Osteoblast (primary cell): ENCODE measurements around the gene N4BP2. TPM values are rescaled to one million over a fixed set of nuclear protein-coding genes. Genes with fewer than 3 reads are reported as not detected.

Experiments used
- DNase-seq: peaks from one replicate; pipeline ENCODE4 v3.0.0; 2011; ENCODE audit warnings: low spot score, mixed read lengths; ENCODE audit not compliant: insufficient read length; ENCODE audit errors: missing footprints
- H2AFZ ChIP-seq: 2 replicates; pipeline ENCODE4 v1.6.0; 2011; ENCODE audit warnings: mild to moderate bottlenecking, low read length
- H3K27ac ChIP-seq: 2 replicates; pipeline ENCODE4 v1.5.1; 2011; ENCODE audit warnings: mild to moderate bottlenecking, low read depth, low read length, moderate library complexity
- H3K27me3 ChIP-seq: 2 replicates; pipeline ENCODE4 v1.6.0; 2012; ENCODE audit warnings: mild to moderate bottlenecking, control low read depth, inconsistent platforms, low read length, moderate library complexity; ENCODE audit not compliant: insufficient read depth
- H3K36me3 ChIP-seq: 2 replicates; pipeline ENCODE4 v1.5.1; 2011; ENCODE audit warnings: mild to moderate bottlenecking, low read length, control low read depth, moderate library complexity; ENCODE audit not compliant: insufficient read depth
- H3K4me1 ChIP-seq: 2 replicates; pipeline ENCODE4 v1.5.1; 2011; ENCODE audit warnings: mild to moderate bottlenecking, low read length, control low read depth, moderate library complexity; ENCODE audit not compliant: insufficient read depth
- H3K4me2 ChIP-seq: 2 replicates; pipeline ENCODE4 v1.6.0; 2011; ENCODE audit warnings: mild to moderate bottlenecking, low read length; ENCODE audit not compliant: insufficient read depth
- H3K4me3 ChIP-seq: fragments of 200-600 bp; sonication (generic); 3 replicates; pipeline ENCODE4 v1.5.1; 2012; ENCODE audit warnings: mild to moderate bottlenecking, low read length, inconsistent platforms; ENCODE audit not compliant: insufficient read depth
- H3K79me2 ChIP-seq: 2 replicates; pipeline ENCODE4 v1.6.0; 2012; ENCODE audit warnings: mild to moderate bottlenecking, low read length, control low read depth, inconsistent platforms; ENCODE audit not compliant: insufficient read depth
- H3K9me3 ChIP-seq: 2 replicates; pipeline ENCODE4 v1.5.1; 2011; ENCODE audit warnings: low read depth, low read length, control low read depth
- H4K20me1 ChIP-seq: 2 replicates; pipeline ENCODE4 v1.6.0; 2012; ENCODE audit warnings: mild to moderate bottlenecking, low read length, control low read depth; ENCODE audit not compliant: insufficient read depth
- total RNA-seq: library from RNA; depleted of rRNA; stranded (reverse); fragments of >200 nt; gene quantifications from 2 replicates; pipeline ENCODE4 v1.2.3, GENCODE V29; 2012
- TF ChIP-seq, protein P1 (sequence below): IDR thresholded peaks from 2 replicates; pipeline ENCODE4 v1.5.1; 2011; ENCODE audit warnings: mild to moderate bottlenecking, low read depth, low read length, moderate library complexity; ENCODE audit errors: extremely low read depth

N4BP2 gene
- total RNA-seq, 1 donor: 19.2 TPM

DNA sequence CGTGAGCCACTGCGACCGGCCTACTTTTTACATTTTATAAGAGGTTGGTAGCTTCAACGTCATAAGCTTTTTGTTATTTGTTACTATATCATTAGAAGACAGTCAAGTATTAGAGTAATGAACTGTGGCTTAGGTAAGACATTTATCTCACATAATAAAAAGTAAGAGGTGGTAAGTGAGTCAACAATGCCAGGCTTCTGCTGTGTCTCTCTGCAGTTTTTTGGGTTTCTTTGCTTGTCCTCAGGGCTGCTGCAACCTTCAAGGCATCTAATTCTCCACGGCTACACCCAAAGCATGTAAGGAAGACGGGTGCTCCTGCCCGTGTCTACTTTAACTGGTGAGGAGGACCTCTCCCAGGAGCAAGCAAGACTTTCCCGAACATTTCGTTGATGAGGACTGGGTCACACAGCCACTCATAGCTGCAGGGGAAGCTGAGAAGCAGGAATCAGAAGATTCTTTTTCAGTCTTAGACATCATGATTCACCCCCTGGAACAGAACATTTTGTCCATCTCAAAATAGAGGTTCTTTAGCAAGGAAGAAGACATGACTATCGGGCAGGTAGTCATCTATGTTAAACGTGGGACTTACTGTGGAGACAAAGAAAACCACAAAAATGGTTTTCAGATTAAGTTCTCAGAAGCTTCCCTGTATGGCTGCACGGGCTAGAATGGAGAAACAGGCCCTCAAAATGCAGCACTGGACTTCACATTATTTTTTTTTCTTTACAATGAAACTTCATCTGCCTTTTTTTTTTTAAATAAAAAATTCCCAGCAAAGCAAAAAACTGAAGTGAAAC lies 127.2 kb downstream of the N4BP2 start:
- H3K27ac ChIP-seq: peak overlapping the region; percentile 11
- peak overlapping the region; percentile 72 for H2AFZ ChIP-seq
- no peak overlapping the region for H3K4me3 ChIP-seq
- peak; percentile 41 for DNase-seq
- TF ChIP-seq, protein P1, sequence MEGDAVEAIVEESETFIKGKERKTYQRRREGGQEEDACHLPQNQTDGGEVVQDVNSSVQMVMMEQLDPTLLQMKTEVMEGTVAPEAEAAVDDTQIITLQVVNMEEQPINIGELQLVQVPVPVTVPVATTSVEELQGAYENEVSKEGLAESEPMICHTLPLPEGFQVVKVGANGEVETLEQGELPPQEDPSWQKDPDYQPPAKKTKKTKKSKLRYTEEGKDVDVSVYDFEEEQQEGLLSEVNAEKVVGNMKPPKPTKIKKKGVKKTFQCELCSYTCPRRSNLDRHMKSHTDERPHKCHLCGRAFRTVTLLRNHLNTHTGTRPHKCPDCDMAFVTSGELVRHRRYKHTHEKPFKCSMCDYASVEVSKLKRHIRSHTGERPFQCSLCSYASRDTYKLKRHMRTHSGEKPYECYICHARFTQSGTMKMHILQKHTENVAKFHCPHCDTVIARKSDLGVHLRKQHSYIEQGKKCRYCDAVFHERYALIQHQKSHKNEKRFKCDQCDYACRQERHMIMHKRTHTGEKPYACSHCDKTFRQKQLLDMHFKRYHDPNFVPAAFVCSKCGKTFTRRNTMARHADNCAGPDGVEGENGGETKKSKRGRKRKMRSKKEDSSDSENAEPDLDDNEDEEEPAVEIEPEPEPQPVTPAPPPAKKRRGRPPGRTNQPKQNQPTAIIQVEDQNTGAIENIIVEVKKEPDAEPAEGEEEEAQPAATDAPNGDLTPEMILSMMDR: no peak
- H3K9me3 ChIP-seq: no peaks in the 10 kb centered on the region
- H4K20me1 ChIP-seq: no peaks in the 10 kb centered on the region
- no peaks in the 10 kb centered on the region for H3K79me2 ChIP-seq
- no peaks in the 10 kb centered on the region for H3K36me3 ChIP-seq
- H3K27me3 ChIP-seq: no peaks in the 10 kb centered on the region
- H3K4me1 ChIP-seq: peaks cover 33% of the 10 kb centered on the region
- H3K4me2 ChIP-seq: peak overlapping the region; percentile 28

DNA sequence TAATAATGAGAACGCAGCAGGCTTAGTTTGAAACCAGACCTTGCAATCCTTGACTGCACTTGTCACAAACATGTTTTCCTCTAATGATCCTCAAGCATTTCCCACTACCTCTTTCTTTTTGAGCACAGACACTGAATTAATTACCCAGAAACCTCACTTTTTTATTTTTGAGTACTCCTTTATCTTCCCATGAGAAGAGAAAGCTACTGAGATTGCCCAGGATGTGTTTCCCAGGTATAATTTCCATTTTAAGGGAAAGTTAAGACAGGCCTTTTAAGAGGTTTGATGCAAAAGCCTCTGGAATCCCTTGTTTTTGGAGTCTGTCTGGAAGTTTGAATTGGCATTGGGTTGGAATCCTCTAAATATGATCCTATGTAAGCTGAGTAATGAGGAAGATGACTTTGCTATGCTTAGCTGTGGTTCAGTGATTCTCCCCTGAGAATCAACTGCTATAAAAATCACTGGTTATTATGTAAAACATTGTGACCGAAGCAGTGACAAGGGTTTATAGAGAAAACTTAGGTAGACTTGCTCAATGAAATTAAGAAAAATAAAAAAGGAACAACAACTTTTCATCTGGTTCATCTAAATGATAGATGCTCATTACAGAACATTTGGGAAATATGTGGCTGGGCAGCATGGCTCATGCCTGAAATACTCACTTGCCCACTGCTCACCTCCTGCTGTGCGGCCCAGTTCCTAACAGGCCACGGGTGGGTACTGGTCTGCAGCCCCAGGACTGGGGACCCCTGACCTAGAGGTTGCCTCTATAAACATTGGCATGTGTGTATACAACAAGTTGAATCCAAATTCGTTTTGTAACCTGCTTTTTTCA lies 129.4 kb downstream of the N4BP2 start:
- H3K4me3 ChIP-seq: no peak overlapping the region

GRCh38 chr4:40186665-40187014 lies 130.0 kb downstream of the N4BP2 start:
- Histone ChIP-seq H3K4me3 (no peak overlapping the region), H3K9me3 (no peaks in the 10 kb centered on the region), H3K4me1 (peaks cover 28% of the 10 kb centered on the region), H2AFZ (no peak overlapping the region), H3K36me3 (no peaks in the 10 kb centered on the region), H3K27ac (peak overlapping the region; percentile 75), H3K27me3 (no peaks in the 10 kb centered on the region), H4K20me1 (no peaks in the 10 kb centered on the region), H3K4me2 (no peak overlapping the region), H3K79me2 (no peaks in the 10 kb centered on the region)
- TF ChIP-seq, protein P1: no peak
- no peak for DNase-seq

More for the DNA sequence above, 129.4 kb downstream of the N4BP2 start:
- Histone ChIP-seq H4K20me1 (no peaks in the 10 kb centered on the region), H3K27me3 (no peaks in the 10 kb centered on the region), H3K27ac (peak overlapping the region; percentile 75), H3K4me2 (peak overlapping the region; percentile 44), H3K36me3 (no peaks in the 10 kb centered on the region), H3K4me1 (peaks cover 25% of the 10 kb centered on the region), H3K79me2 (no peaks in the 10 kb centered on the region), H3K9me3 (no peaks in the 10 kb centered on the region), H2AFZ (peak overlapping the region; percentile 42)
- TF ChIP-seq, protein P1: no peak
- DNase-seq: peak; percentile 91

DNA sequence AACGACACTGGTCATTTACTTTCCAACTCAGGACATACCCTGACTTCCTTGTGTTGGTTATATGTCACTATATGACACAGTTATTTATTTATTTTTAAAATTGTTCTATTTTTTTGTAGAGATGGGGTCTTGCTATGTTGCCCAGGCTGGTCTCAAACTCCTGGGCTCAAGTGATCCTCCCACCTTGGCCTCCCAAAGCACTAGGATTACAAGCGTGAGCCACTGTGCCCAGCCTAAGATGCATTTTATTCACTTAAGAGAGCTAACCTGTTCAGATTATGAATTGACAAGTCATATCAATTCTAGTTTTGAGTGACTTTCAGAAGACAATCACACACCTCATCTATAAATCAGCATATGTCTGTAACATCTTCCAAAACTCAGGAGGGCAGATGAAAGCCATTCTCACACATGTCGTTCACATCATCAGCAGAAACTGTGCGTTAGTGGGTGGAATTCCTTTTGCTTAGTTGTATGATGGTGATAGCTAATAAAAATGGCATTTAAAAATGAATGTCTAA lies 130.8 kb downstream of the N4BP2 start:
- no peaks in the 10 kb centered on the region for H4K20me1 ChIP-seq
- no peak overlapping the region for H3K27ac ChIP-seq
- no peaks in the 10 kb centered on the region for H3K27me3 ChIP-seq
- no peak overlapping the region for H3K4me3 ChIP-seq
- TF ChIP-seq, protein P1: no peak
- H3K9me3 ChIP-seq: no peaks in the 10 kb centered on the region
- no peaks in the 10 kb centered on the region for H3K36me3 ChIP-seq
- no peak overlapping the region for H3K4me2 ChIP-seq
- DNase-seq: no peak
- H2AFZ ChIP-seq: no peak overlapping the region
- no peaks in the 10 kb centered on the region for H3K79me2 ChIP-seq
- peaks cover 29% of the 10 kb centered on the region for H3K4me1 ChIP-seq
